Suprapubic skin (tissue), 3 donors: Measurements from ENCODE around the gene GHRH.

Experiments used
- CTCF ChIP-seq, 2 donors: fragments of 200-600 bp in 1 of 2; fragments of 450-650 bp in 1 of 2; sonication (generic) in 1 of 2; IDR thresholded peaks; one replicate each; pipeline ENCODE4 v1.5.1; 2016 to 2019; ENCODE audit warnings: antibody characterized with exemption in 2 of 2, mild to moderate bottlenecking in 1 of 2, moderate library complexity in 1 of 2
- EP300 ChIP-seq: sonication (generic); formaldehyde crosslinking; IDR thresholded peaks from one replicate; pipeline ENCODE4 v1.6.1; 2017; ENCODE audit warnings: antibody characterized with exemption
- POLR2A ChIP-seq, 2 donors: fragments of 450-650 bp; IDR thresholded peaks; one replicate each; pipeline ENCODE4 v1.6.1; 2017; ENCODE audit warnings: antibody characterized with exemption in 2 of 2, mild to moderate bottlenecking in 2 of 2, moderate library complexity in 2 of 2

- TF ChIP-seq CTCF (IDR thresholded peaks at IDR 0.05) (no peak), POLR2A (IDR thresholded peaks at IDR 0.05) (no peak), EP300 (no peak)
Observed at GRCh38 chr20:37234254-37234581, 27.4 kb downstream of the GHRH start.
